Measurements from ENCODE around the gene MIEF1.

DNA sequence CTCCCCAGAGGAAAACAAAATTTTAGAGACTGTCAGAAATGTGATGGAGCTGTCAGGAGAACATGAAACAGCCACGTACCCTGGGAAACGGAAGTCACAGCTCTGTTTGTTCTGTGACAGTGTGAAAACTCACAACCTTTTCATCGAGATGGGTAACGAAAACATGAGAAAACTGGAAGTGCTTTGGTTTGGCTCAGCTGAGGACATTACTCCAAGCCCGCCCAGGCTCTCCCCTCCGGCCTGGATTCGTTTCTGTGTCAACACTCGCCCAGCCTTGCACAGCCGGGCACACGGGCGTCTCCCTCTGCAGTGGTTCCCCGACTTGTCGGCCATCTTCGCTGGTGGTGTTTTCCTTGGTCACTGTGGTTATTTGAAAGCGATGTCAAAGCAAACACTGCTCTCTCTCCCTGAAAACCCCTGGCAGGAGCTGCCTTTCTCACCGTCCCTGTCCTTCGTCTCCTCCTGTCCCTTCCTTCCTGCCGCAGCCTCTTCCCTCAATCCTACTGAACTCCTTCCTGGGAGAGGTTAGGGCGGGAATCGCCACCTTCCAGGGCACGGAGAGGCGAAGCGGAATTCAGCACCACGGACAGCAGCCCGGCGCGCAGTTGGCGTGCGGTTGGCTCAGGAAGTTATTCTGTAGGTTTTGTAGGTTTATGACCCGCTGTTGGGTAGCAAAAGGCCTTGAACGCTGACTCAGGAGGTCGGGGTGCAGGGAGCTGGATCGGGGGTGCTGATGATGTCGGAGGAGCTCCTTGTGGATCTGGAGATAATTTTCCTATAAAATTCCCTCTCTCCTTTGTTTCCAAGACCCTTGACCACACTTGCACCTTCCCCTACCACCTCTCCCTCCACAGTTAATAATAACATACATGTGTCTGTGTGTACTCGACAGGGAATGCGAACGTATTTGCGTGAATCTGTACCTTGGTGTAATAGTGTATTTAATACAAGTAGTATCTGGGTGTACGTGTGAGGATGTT is 43.6 kb downstream of the MIEF1 start:
- TF ChIP-seq POLR2A (IDR thresholded peaks at IDR 0.05): no peak
- TF ChIP-seq EP300 (IDR thresholded peaks at IDR 0.05): no peak

Data from suprapubic skin (tissue), 2 donors.